Gastroesophageal sphincter (tissue), 4 donors: ENCODE measurements around the gene CPNE5. TPM values are rescaled to one million over a fixed set of nuclear protein-coding genes. Genes with fewer than 3 reads are reported as not detected.

Source experiments
- ATAC-seq: fragments of 150-250 bp; one replicate; pipeline ENCODE4 v1.9.1; 2016; ENCODE audit warnings: mild to moderate bottlenecking, moderate library complexity
- H3K27ac ChIP-seq, 4 donors: fragments of 200-600 bp; sonication (generic) in 3 of 4; 1 replicate in 3 of 4; 2 replicates in 1 of 4; pipeline ENCODE4 v1.5.1; 2016 to 2019
- H3K27me3 ChIP-seq: fragments of 200-600 bp; sonication (generic); one replicate; pipeline ENCODE4 v1.5.1; 2019
- H3K36me3 ChIP-seq, 2 donors: fragments of 200-600 bp; sonication (generic); one replicate each; pipeline ENCODE4 v1.5.1; 2019; ENCODE audit warnings: control low read depth in 1 of 2
- H3K4me1 ChIP-seq, 3 donors: fragments of 200-600 bp; sonication (generic); 1 replicate in 2 of 3; 2 replicates in 1 of 3; pipeline ENCODE4 v1.5.1; 2016 to 2019; ENCODE audit warnings: control low read depth in 2 of 3
- H3K4me3 ChIP-seq, 2 donors: fragments of 200-600 bp; sonication (generic); one replicate each; pipeline ENCODE4 v1.5.1; 2019; ENCODE audit warnings: mild to moderate bottlenecking in 1 of 2, moderate library complexity in 1 of 2
- H3K9me3 ChIP-seq, 3 donors: fragments of 200-600 bp; sonication (generic); one replicate each; pipeline ENCODE4 v1.5.1; 2017 to 2019; ENCODE audit warnings: control low read depth in 2 of 3
- EP300 ChIP-seq: sonication (generic); formaldehyde crosslinking; IDR thresholded peaks from one replicate; pipeline ENCODE4 v1.6.1; 2017; ENCODE audit warnings: antibody characterized with exemption, mild to moderate bottlenecking
- POLR2A ChIP-seq, 2 donors: fragments of 450-650 bp; IDR thresholded peaks; one replicate each; pipeline ENCODE4 v1.6.1; 2017; ENCODE audit warnings: antibody characterized with exemption in 2 of 2, mild to moderate bottlenecking in 2 of 2, moderate library complexity in 1 of 2
- POLR2AphosphoS5 ChIP-seq: sonication (generic); formaldehyde crosslinking; IDR thresholded peaks from one replicate; pipeline ENCODE4 v1.6.1; 2017; ENCODE audit warnings: antibody characterized with exemption
- WGBS, 2 donors: methylation state at CpG; one replicate each; pipeline ENCODE4 v1.1.5; 2018; ENCODE audit warnings: low coverage in 1 of 2; 5-methylcytosine and 5-hydroxymethylcytosine counted together
- total RNA-seq, 4 donors: library from RNA; depleted of rRNA; stranded (reverse); fragments of >200 nt; gene quantifications; one replicate each; pipeline ENCODE4 v1.1.0, GENCODE V29; 2016
- TF ChIP-seq, protein P1 (sequence below), 4 experiments: fragments of 200-600 bp in 2 of 4; fragments of 450-650 bp in 2 of 4; sonication (generic) in 1 of 4; IDR thresholded peaks; one replicate each; pipeline ENCODE4 v1.5.1; 2017 to 2019; ENCODE audit warnings: antibody characterized with exemption in 4 of 4, mild to moderate bottlenecking in 2 of 4, moderate library complexity in 2 of 4

The CPNE5 gene
- total RNA-seq, 4 donors from 2014 or later, result 0.42 to 2.3 (median 1.5) TPM

- no peaks in the 10 kb centered on the region for H3K36me3 ChIP-seq
- H3K27ac ChIP-seq, result no peak overlapping the region
- no peaks in the 10 kb centered on the region for H3K27me3 ChIP-seq
- no peaks in the 10 kb centered on the region for H3K4me1 ChIP-seq
- WGBS, 2 donors, result 80 to 100% methylated on average over 4 to 5 of the region's 5 CpGs
- H3K9me3 ChIP-seq, result peaks cover 0 to 32% (median 0%) of the 10 kb centered on the region in 3 donors
- H3K4me3 ChIP-seq, result no peak overlapping the region
- ATAC-seq, result no peak
- TF ChIP-seq, protein P1, sequence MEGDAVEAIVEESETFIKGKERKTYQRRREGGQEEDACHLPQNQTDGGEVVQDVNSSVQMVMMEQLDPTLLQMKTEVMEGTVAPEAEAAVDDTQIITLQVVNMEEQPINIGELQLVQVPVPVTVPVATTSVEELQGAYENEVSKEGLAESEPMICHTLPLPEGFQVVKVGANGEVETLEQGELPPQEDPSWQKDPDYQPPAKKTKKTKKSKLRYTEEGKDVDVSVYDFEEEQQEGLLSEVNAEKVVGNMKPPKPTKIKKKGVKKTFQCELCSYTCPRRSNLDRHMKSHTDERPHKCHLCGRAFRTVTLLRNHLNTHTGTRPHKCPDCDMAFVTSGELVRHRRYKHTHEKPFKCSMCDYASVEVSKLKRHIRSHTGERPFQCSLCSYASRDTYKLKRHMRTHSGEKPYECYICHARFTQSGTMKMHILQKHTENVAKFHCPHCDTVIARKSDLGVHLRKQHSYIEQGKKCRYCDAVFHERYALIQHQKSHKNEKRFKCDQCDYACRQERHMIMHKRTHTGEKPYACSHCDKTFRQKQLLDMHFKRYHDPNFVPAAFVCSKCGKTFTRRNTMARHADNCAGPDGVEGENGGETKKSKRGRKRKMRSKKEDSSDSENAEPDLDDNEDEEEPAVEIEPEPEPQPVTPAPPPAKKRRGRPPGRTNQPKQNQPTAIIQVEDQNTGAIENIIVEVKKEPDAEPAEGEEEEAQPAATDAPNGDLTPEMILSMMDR (IDR thresholded peaks at IDR 0.05), result no peak
- TF ChIP-seq EP300 (no peak), POLR2A (IDR thresholded peaks at IDR 0.05) (no peak), POLR2AphosphoS5 (no peak)
These were observed 89.3 kb downstream of the CPNE5 start for GRCh38 chr6:36749829-36750489.

- Histone ChIP-seq H3K36me3 (no peaks in the 10 kb centered on the region), H3K27me3 (no peaks in the 10 kb centered on the region), H3K27ac (no peak overlapping the region), H3K4me1 (no peaks in the 10 kb centered on the region), H3K4me3 (no peak overlapping the region), H3K9me3 (peaks cover 0 to 32% (median 0%) of the 10 kb centered on the region in 3 donors)
- no CpG with 5 or more reads among the region's 14 CpGs for WGBS, 2 donors
- no peak for ATAC-seq
- TF ChIP-seq POLR2A (IDR thresholded peaks at IDR 0.05) (no peak), EP300 (no peak), POLR2AphosphoS5 (no peak)
- TF ChIP-seq, protein P1 (IDR thresholded peaks at IDR 0.05), result no peak
These were observed 93.0 kb downstream of the CPNE5 start for GRCh38 chr6:36746251-36746650.

- ATAC-seq, result no peak
- Histone ChIP-seq H3K4me1 (no peaks in the 10 kb centered on the region), H3K27ac (no peak overlapping the region), H3K27me3 (no peaks in the 10 kb centered on the region), H3K4me3 (no peak overlapping the region), H3K36me3 (no peaks in the 10 kb centered on the region), H3K9me3 (peaks cover 0 to 31% (median 0%) of the 10 kb centered on the region in 3 donors)
- TF ChIP-seq, protein P1 (IDR thresholded peaks at IDR 0.05), result no peak
- no CpG with 5 or more reads among the region's 8 CpGs for WGBS, 2 donors
These were observed 93.4 kb downstream of the CPNE5 start for GRCh38 chr6:36745836-36746235.

GRCh38 chr6:36745283-36745682, 94.0 kb downstream of the CPNE5 start:
- no peaks in the 10 kb centered on the region for H3K27me3 ChIP-seq
- no peak for TF ChIP-seq EP300
- TF ChIP-seq POLR2A (IDR thresholded peaks at IDR 0.05), result no peak
- no peak for TF ChIP-seq POLR2AphosphoS5
- TF ChIP-seq, protein P1 (IDR thresholded peaks at IDR 0.05), result no peak
- H3K4me3 ChIP-seq, result no peak overlapping the region
- no peaks in the 10 kb centered on the region for H3K4me1 ChIP-seq
- no peak for ATAC-seq
- peaks cover 0 to 26% (median 0%) of the 10 kb centered on the region in 3 donors for H3K9me3 ChIP-seq
- H3K27ac ChIP-seq, result no peak overlapping the region
- 80 to 85% methylated on average over 1 to 4 of the region's 12 CpGs for WGBS, 2 donors
- H3K36me3 ChIP-seq, result no peaks in the 10 kb centered on the region

- WGBS, 2 donors, result 80 to 89% methylated on average over 1 to 2 of the region's 2 CpGs
- TF ChIP-seq EP300 (no peak), POLR2AphosphoS5 (no peak), POLR2A (IDR thresholded peaks at IDR 0.05) (no peak)
- TF ChIP-seq, protein P1 (IDR thresholded peaks at IDR 0.05), result no peak
- ATAC-seq, result no peak
- H3K27ac ChIP-seq, result no peak overlapping the region
- no peak overlapping the region for H3K4me3 ChIP-seq
- no peaks in the 10 kb centered on the region for H3K4me1 ChIP-seq
- peaks cover 0 to 16% (median 0%) of the 10 kb centered on the region in 3 donors for H3K9me3 ChIP-seq
- H3K27me3 ChIP-seq, result no peaks in the 10 kb centered on the region
- H3K36me3 ChIP-seq, result no peaks in the 10 kb centered on the region
These were observed 95.0 kb downstream of the CPNE5 start for GRCh38 chr6:36744304-36744673.
